ENCODE data around the gene DNAJB4. TPM values are rescaled to one million over a fixed set of nuclear protein-coding genes. Genes with fewer than 3 reads are reported as not detected.

The DNAJB4 gene
- total RNA-seq, 5 donors from 2014 or later (not counting 1 experiment from before 2014, with no cell fraction given): 10.0 to 19.6 (median 12.2) TPM

DNA sequence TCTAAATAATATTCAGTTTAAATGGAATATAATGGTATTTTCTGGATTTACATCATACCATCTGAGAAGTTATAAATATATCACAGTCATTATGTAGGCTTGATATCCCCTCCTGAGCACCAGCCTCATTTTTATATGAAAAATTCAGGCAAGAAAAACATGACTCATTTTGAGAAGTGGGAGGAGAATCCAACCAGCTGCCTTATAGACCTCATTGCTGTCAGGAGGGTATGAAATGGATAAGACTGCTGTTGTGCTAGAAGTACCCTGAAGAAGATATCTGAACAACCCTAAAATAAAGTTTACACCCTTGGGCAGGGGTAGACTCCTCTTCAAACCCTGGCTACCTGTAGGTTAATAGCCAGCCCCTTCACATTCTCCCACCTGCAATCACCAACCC lies 49.8 kb downstream of the DNAJB4 start:
- Histone ChIP-seq H3K36me3 (ENCODE audit: control insufficient read depth in 2 of 2, extremely low read depth in 1 of 2, insufficient read depth in 1 of 2, low read length in 1 of 2) (no peaks in the 10 kb centered on the region), H3K9me3 (no peaks in the 10 kb centered on the region), H3K27ac (ENCODE audit: low read length) (no peak overlapping the region), H3K4me3 (ENCODE audit: control insufficient read depth in 1 of 2, extremely low read depth in 1 of 2, low read length in 1 of 2) (no peak overlapping the region), H3K27me3 (replicated peaks in 1 of 2; ENCODE audit: control insufficient read depth in 2 of 2, extremely low read depth in 1 of 2, insufficient read depth in 2 of 2, low read length in 1 of 2) (peaks cover 0 to 3% of the 10 kb centered on the region in 2 experiments), H3K4me1 (ENCODE audit: control insufficient read depth in 1 of 2, extremely low read depth in 1 of 2, insufficient read depth in 2 of 2, low read length in 2 of 2) (no peaks in the 10 kb centered on the region)
- CTCF ChIA-PET: no interaction called here
- H3K27ac Mint-ChIP-seq: no peak overlapping the region
- H3K9me3 Mint-ChIP-seq: no peaks in the 10 kb centered on the region
- peaks cover 0 to 6% of the 10 kb centered on the region in 2 donors for H3K27me3 Mint-ChIP-seq
- ATAC-seq (replicated peaks in 1 of 4) (no peak), DNase-seq (no peak)
- peaks cover 0 to 2% (median 0%) of the 10 kb centered on the region in 3 donors for H3K4me1 Mint-ChIP-seq
- POLR2A ChIA-PET: no interaction called here
- no peak overlapping the region for H3K4me3 Mint-ChIP-seq
- no peaks in the 10 kb centered on the region for H3K36me3 Mint-ChIP-seq

DNA sequence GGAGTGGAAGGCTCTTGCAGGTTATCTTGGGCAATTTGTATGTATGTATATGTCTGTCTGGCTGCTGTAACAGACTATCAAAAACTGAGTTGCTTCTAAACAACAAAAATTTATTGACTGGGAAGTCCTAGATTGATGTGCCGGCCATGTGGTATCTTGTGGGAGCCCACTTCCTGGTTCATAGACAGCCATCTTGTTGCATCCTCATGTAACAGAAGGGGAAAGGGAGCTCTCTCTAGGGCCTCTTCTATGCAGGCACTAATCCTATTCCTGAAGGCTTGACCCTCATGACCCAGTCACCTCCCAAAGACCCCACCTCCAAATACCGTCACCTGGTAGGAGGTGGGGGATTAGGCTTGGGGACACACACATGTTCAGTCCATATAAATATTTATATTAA lies 50.2 kb downstream of the DNAJB4 start:
- H3K27me3 Mint-ChIP-seq: peaks cover 0 to 6% of the 10 kb centered on the region in 2 donors
- Histone ChIP-seq H3K27me3 (replicated peaks in 1 of 2; ENCODE audit: control insufficient read depth in 2 of 2, extremely low read depth in 1 of 2, insufficient read depth in 2 of 2, low read length in 1 of 2) (peaks cover 0 to 4% of the 10 kb centered on the region in 2 experiments), H3K4me3 (ENCODE audit: control insufficient read depth in 1 of 2, extremely low read depth in 1 of 2, low read length in 1 of 2) (no peak overlapping the region), H3K9me3 (no peaks in the 10 kb centered on the region), H3K4me1 (ENCODE audit: control insufficient read depth in 1 of 2, extremely low read depth in 1 of 2, insufficient read depth in 2 of 2, low read length in 2 of 2) (no peaks in the 10 kb centered on the region), H3K36me3 (ENCODE audit: control insufficient read depth in 2 of 2, extremely low read depth in 1 of 2, insufficient read depth in 1 of 2, low read length in 1 of 2) (no peaks in the 10 kb centered on the region), H3K27ac (ENCODE audit: low read length) (no peak overlapping the region)
- no peak overlapping the region for H3K4me3 Mint-ChIP-seq
- DNase-seq: no peak
- ChIA-PET CTCF (no interaction called here), POLR2A (interaction anchor here in 1 of 2 donors (0.7 kb wide), 1 partner anchor 51 kb away, joined by 3 read pairs; no protein-coding TSS in a partner anchor)
- no peak overlapping the region for H3K27ac Mint-ChIP-seq
- no peaks in the 10 kb centered on the region for H3K36me3 Mint-ChIP-seq
- H3K9me3 Mint-ChIP-seq: no peaks in the 10 kb centered on the region
- H3K4me1 Mint-ChIP-seq: peaks cover 0 to 2% (median 0%) of the 10 kb centered on the region in 3 donors
- ATAC-seq (replicated peaks in 1 of 4): no peak
- WGBS (ENCODE audit: insufficient coverage): no CpG with 5 or more reads among the region's 2 CpGs

DNA sequence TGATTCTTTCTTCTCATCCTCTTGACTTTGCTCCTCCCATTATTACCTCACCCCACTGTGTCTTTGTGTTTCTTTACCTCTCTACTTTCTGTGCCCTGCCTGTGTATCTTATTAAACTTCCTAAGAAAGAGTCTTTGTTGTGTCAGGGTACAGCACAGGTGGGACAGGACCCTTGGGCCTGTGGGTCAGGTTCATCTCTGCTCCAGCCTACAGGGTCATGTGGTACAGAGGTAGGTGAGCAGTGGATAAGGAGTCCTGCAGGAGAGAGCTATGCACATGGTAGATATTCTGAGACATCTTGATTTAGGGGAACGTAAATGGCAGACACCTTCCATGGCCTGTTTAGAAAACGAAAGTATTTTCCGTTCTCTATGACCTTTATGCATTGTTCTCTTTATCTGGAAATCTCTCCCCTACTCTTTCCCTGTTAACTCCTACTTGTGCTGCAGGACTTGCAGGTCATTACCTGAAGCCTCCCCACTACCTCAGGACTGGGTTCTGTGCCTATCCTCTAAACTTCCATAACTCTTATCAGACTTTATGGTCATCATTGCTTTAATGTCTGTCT lies 50.9 kb downstream of the DNAJB4 start:
- Histone ChIP-seq H3K4me3 (ENCODE audit: control insufficient read depth in 1 of 2, extremely low read depth in 1 of 2, low read length in 1 of 2) (no peak overlapping the region), H3K9me3 (no peaks in the 10 kb centered on the region), H3K36me3 (ENCODE audit: control insufficient read depth in 2 of 2, extremely low read depth in 1 of 2, insufficient read depth in 1 of 2, low read length in 1 of 2) (no peaks in the 10 kb centered on the region), H3K27ac (ENCODE audit: low read length) (no peak overlapping the region), H3K4me1 (ENCODE audit: control insufficient read depth in 1 of 2, extremely low read depth in 1 of 2, insufficient read depth in 2 of 2, low read length in 2 of 2) (no peaks in the 10 kb centered on the region), H3K27me3 (replicated peaks in 1 of 2; ENCODE audit: control insufficient read depth in 2 of 2, extremely low read depth in 1 of 2, insufficient read depth in 2 of 2, low read length in 1 of 2) (peaks cover 0 to 4% of the 10 kb centered on the region in 2 experiments)
- Mint-ChIP-seq H3K27me3 (peaks cover 0 to 6% of the 10 kb centered on the region in 2 donors), H3K9me3 (no peaks in the 10 kb centered on the region), H3K4me3 (no peak overlapping the region), H3K36me3 (no peaks in the 10 kb centered on the region), H3K27ac (no peak overlapping the region), H3K4me1 (peaks cover 0 to 2% (median 0%) of the 10 kb centered on the region in 3 donors)
- ChIA-PET CTCF (interaction anchor here in 1 of 2 donors (0.6 kb wide), 1 partner anchor 479 kb away, joined by 3 read pairs; no protein-coding TSS in a partner anchor), POLR2A (interaction anchor here in 1 of 2 donors (0.7 kb wide), 1 partner anchor 52 kb away, joined by 3 read pairs; no protein-coding TSS in a partner anchor)
- ATAC-seq (replicated peaks in 1 of 4) (no peak), DNase-seq (no peak)
- 80% methylated on average over 1 of the region's 3 CpGs for WGBS (ENCODE audit: insufficient coverage)

DNA sequence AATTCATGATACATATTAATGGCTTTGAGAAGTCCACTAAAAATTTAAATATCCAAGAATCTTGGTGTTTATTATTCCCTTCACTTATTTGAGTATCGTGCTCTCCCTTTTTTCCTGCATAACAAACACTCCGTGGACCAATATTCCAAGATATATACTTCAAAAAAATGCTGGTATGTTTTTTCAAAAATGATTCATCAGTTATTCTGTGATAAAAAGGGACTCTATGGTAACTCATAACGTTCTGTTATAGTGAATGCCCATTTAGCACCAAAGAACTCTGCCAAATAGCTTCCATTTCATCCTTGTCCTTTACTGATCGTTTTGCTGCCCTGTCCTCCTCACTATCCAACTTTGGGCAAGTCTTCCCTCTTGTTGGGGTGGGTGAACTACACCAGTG lies 53.9 kb downstream of the DNAJB4 start:
- Mint-ChIP-seq H3K27me3 (peaks cover 0 to 2% of the 10 kb centered on the region in 2 donors), H3K4me1 (peaks cover 0 to 2% (median 0%) of the 10 kb centered on the region in 3 donors), H3K36me3 (no peaks in the 10 kb centered on the region), H3K4me3 (no peak overlapping the region), H3K27ac (no peak overlapping the region), H3K9me3 (no peaks in the 10 kb centered on the region)
- Histone ChIP-seq H3K9me3 (no peaks in the 10 kb centered on the region), H3K36me3 (ENCODE audit: control insufficient read depth in 2 of 2, extremely low read depth in 1 of 2, insufficient read depth in 1 of 2, low read length in 1 of 2) (no peaks in the 10 kb centered on the region), H3K4me1 (ENCODE audit: control insufficient read depth in 1 of 2, extremely low read depth in 1 of 2, insufficient read depth in 2 of 2, low read length in 2 of 2) (no peaks in the 10 kb centered on the region), H3K4me3 (ENCODE audit: control insufficient read depth in 1 of 2, extremely low read depth in 1 of 2, low read length in 1 of 2) (no peak overlapping the region), H3K27me3 (replicated peaks in 1 of 2; ENCODE audit: control insufficient read depth in 2 of 2, extremely low read depth in 1 of 2, insufficient read depth in 2 of 2, low read length in 1 of 2) (peaks cover 0 to 6% of the 10 kb centered on the region in 2 experiments), H3K27ac (ENCODE audit: low read length) (no peak overlapping the region)
- POLR2A ChIA-PET: interaction anchor here in 1 of 2 donors (0.7 kb wide), 1 partner anchor 108 kb away, joined by 3 read pairs; no protein-coding TSS in a partner anchor
- ATAC-seq (replicated peaks in 1 of 4): no peak
- CTCF ChIA-PET: no interaction called here
- no peak for DNase-seq
- no CpG with 5 or more reads among the region's 4 CpGs for WGBS (ENCODE audit: insufficient coverage)

DNA sequence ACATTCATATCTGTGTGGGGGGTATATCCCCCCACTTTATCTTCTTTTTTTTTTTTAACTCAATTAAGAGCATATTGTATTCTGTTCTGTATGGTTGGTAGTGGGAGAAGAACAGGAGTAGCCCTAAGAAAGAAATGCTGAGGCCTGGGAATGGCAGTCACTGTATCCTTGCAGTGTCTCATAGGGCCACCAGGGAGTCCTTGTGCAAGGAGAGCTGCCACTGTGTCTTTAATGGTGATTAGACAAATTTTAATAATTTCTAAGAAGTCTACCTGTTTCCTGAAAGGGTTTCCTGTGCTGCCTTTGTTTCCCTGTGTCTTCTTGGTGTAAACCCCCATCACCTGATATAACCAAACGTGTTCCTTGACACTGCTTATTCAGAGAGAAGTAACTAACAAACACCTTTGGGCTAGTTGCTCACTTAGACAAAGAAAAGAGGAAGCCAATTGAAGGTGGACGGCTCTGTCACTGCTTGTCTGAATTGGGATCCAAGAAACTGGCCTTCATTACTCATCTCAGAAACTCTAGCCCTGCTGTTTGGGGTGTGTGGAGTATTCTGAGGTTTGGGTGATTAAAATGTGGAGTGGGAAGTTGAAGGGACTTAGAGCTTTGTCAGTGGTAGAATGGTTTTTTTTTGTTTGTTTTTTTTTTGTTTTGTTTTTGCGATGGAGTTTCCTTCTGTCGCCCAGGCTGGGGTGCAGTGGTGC lies 56.3 kb downstream of the DNAJB4 start:
- H3K4me1 Mint-ChIP-seq: no peaks in the 10 kb centered on the region
- DNase-seq (no peak), ATAC-seq (replicated peaks in 1 of 4) (no peak)
- CTCF ChIA-PET: interaction anchor here in 1 of 2 donors (0.6 kb wide), 1 partner anchor 293 kb away, joined by 5 read pairs; no protein-coding TSS in a partner anchor
- POLR2A ChIA-PET: interaction anchor here in 1 of 2 donors (0.5 kb wide), 1 partner anchor 1206 kb away, joined by 3 read pairs; no protein-coding TSS in a partner anchor
- WGBS (ENCODE audit: insufficient coverage): 100% methylated on average over 1 of the region's 4 CpGs
- Histone ChIP-seq H3K4me3 (ENCODE audit: control insufficient read depth in 1 of 2, extremely low read depth in 1 of 2, low read length in 1 of 2) (no peak overlapping the region), H3K27ac (ENCODE audit: low read length) (no peak overlapping the region), H3K27me3 (replicated peaks in 1 of 2; ENCODE audit: control insufficient read depth in 2 of 2, extremely low read depth in 1 of 2, insufficient read depth in 2 of 2, low read length in 1 of 2) (peaks cover 0 to 6% of the 10 kb centered on the region in 2 experiments), H3K4me1 (ENCODE audit: control insufficient read depth in 1 of 2, extremely low read depth in 1 of 2, insufficient read depth in 2 of 2, low read length in 2 of 2) (no peaks in the 10 kb centered on the region), H3K36me3 (ENCODE audit: control insufficient read depth in 2 of 2, extremely low read depth in 1 of 2, insufficient read depth in 1 of 2, low read length in 1 of 2) (no peaks in the 10 kb centered on the region), H3K9me3 (no peaks in the 10 kb centered on the region)
- H3K36me3 Mint-ChIP-seq: no peaks in the 10 kb centered on the region
- H3K9me3 Mint-ChIP-seq: no peaks in the 10 kb centered on the region
- peaks cover 0 to 2% of the 10 kb centered on the region in 2 donors for H3K27me3 Mint-ChIP-seq
- H3K4me3 Mint-ChIP-seq: no peak overlapping the region
- no peak overlapping the region for H3K27ac Mint-ChIP-seq

DNA sequence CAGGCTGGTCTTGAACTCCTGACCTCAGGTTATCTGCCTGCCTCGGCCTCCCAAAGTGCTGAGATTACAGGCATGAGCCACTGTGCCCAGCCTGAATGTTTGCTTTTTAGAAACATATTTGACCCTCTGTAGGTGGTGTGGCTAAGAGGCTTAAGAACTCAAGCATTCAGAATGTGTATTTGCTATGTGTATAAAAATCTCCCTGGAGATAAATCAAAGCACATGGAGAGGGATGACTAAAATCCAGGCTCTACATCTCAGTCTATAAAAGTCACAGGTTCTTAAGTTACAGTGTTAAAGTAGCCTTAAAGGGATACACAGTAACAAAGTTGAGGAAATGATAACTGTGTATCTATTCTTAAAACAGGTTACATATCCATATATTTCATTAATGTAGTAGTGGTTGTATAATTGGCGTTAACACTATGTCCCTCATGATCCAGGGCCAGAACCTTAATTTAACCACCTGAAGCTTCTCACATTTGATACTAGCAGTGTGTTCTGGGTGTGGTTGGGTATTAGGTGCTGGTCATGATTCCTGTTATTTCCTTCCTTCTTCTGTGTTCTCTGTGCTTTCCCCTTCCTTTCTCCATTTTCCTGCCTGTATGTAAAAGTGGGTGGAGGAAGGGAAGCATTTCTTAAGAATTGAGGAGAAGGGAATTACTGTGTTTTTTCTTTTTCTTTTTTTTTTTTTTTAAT lies 57.2 kb downstream of the DNAJB4 start:
- H3K27me3 Mint-ChIP-seq: peaks cover 2 to 3% of the 10 kb centered on the region in 2 donors
- Histone ChIP-seq H3K36me3 (ENCODE audit: control insufficient read depth in 2 of 2, extremely low read depth in 1 of 2, insufficient read depth in 1 of 2, low read length in 1 of 2) (no peaks in the 10 kb centered on the region), H3K27ac (ENCODE audit: low read length) (no peak overlapping the region), H3K4me1 (ENCODE audit: control insufficient read depth in 1 of 2, extremely low read depth in 1 of 2, insufficient read depth in 2 of 2, low read length in 2 of 2) (no peaks in the 10 kb centered on the region), H3K9me3 (no peaks in the 10 kb centered on the region), H3K27me3 (replicated peaks in 1 of 2; ENCODE audit: control insufficient read depth in 2 of 2, extremely low read depth in 1 of 2, insufficient read depth in 2 of 2, low read length in 1 of 2) (peaks cover 0 to 6% of the 10 kb centered on the region in 2 experiments), H3K4me3 (ENCODE audit: control insufficient read depth in 1 of 2, extremely low read depth in 1 of 2, low read length in 1 of 2) (no peak overlapping the region)
- no peak for ATAC-seq (replicated peaks in 1 of 4)
- no peaks in the 10 kb centered on the region for H3K9me3 Mint-ChIP-seq
- no peaks in the 10 kb centered on the region for H3K36me3 Mint-ChIP-seq
- no peaks in the 10 kb centered on the region for H3K4me1 Mint-ChIP-seq
- WGBS (ENCODE audit: insufficient coverage): no CpG with 5 or more reads among the region's 2 CpGs
- no peak overlapping the region for H3K27ac Mint-ChIP-seq
- H3K4me3 Mint-ChIP-seq: no peak overlapping the region
- ChIA-PET CTCF (no interaction called here), POLR2A (no interaction called here)
- no peak for DNase-seq

Measured in T-cell (primary cell).